Measurements from ENCODE around the gene KRTAP6-3. TPM values are rescaled to one million over a fixed set of nuclear protein-coding genes. Genes with fewer than 3 reads are reported as not detected.

Gene KRTAP6-3, protein sequence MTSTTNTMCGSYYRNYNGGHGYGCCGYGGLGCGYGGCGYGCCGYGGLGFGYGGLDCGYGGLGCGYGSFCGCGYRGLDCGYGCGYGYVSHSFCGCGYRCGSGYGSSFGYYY
- polyA plus RNA-seq (ENCODE audit: insufficient read length in 12 of 12): not detected
- long read RNA-seq, donor 1: 0 reads
- long read RNA-seq, donor 2: 0 reads
- long read RNA-seq, donor 3: 0 reads
- long read RNA-seq, donor 4: 0 reads
- long read RNA-seq, donor 5: 0 reads
- long read RNA-seq, donor 6: 0 reads
- long read RNA-seq, donor 7: 0 reads
- long read RNA-seq, donor 8: 0 reads
- long read RNA-seq, donor 9: 0 reads
- long read RNA-seq, donor 10: 0 reads
- long read RNA-seq, donor 11: 0 reads

- no peak for DNase-seq
Observed at GRCh38 chr21:30592140-30592539, at the start of gene KRTAP6-3. Gene KRTAP6-3 (plus strand): TSS chr21:30592440. CDS start chr21:30592446, 6 bp downstream.

DNA sequence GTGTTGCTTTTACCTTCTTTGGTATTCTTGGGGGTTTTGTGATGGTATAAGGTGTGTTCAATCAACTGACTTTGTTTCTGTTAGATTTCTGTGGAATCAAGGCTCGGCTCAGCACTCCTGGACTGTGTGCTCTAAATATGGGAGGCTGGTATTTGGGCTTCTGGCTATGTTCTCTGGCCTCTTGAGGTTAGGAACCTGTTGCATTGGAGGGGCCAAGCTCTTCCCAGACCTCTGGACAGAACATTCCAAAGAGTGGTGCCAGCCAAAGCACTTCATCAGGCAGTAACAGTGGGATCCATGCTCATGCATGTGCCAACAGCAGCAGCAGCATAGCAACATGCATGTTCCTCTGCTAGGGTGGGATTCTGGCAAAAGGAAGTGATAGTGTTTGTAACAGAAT lies 39.5 kb upstream of the KRTAP6-3 start:
- DNase-seq: no peak

- no peak for DNase-seq
Observed at GRCh38 chr21:30555095-30555494, 37.1 kb upstream of the KRTAP6-3 start.

DNA sequence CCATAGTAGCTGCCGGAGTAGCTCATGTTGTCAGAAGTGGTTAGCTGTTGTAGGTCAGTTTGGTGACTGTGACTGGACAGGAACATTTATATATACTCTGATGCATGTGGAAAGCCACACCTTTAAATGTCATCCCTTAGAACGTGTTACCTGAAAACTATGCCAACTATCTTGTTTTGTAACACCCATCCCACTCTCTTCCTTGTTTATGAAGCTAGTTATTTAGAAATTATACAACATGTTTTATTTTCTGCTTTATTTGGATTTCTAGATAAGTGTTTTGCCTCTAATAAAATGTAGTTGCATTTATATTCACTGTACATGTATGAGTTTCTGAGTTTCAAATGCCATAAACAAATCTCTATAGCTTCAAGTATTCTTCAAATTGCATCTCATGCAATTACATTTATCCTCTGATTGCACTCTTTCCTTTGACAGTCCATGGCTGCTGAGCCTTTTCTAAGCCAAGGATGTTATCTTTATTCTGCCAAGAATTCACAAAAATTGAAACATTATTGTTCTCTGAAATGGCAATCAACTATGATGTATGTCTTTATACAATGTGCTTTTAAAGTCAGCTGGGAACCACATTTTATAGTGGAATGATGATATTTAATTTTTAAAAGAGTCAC lies 30.9 kb upstream of the KRTAP6-3 start, which contains the start of gene KRTAP19-7:
Gene KRTAP19-7 (minus strand): TSS at position 51 of the 632 bp plus-strand sequence. CDS start 25 bp downstream, at position 26.
- DNase-seq: no peak

DNA sequence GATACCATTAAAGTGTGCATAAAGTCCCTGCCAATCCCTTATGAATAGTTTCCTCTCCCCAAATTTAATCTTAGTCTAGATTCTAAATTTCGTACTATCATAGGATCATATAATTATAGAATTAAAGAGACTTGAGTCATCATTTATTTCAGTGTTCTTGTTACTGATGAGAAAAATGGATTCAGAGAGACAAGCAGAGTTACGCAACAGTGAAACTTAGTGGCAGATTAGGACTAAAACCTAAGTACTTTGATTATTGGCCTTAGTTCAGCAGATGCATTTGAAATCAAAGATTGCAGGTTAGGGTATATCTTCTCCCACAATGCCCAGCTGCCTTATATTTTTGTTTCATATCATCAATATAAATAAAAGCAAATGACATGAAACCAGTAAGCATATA lies 30.3 kb upstream of the KRTAP6-3 start:
- DNase-seq: no peak

DNA sequence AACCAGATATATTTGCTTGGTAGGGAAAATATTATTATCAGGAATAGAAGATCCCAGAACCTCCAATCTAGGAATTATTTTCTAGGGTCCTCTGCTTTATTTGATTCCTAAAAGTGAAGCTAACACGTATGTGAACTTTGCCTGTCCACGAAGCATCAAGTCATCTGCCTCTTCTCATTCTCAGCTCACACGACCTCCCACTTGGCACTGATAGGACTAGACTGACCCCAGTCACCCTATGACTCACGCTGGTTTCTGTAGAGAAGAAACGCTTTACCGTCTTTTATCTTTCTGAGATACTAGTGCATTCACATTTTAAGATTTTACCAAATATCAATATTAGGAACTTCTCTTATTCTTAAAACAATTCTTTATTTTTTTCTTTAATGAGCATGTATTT lies 29.2 kb upstream of the KRTAP6-3 start:
- DNase-seq: no peak

DNA sequence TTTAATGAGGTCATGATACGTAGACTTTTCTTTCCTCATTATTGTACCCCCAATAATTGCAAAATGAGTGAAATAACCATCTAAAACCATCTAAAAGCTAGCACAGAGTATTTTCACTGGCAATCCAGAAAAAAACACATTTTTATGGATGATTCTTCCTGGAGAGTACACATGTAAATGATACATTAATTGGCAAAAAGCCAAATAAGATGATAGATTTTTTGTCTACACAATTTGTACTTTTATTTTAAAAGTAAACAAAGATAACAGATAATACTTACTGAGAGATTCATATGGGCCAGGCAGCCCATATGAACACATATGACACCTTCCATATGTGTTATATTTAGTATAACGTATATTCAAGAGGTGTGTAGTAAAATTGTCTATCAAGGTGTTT lies 28.6 kb upstream of the KRTAP6-3 start:
- DNase-seq: no peak

DNA sequence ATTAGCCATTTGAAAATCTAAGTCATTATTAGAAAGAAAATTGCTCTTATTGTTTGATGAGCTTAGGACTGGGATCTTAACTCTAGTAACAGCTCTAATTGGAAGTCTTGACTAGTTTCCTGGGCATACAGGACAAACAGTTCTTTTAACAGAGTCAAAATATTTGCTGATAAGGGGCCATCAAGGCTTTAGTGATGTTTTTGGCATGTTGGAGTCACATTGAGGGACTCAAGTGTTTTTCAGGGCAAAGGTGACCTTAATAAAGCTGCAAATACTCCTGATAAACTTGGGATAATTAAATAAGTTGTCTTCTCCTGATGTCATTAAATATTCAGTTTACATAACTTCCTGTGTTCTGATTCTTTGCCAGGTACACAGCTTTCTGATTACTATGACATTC lies 24.6 kb upstream of the KRTAP6-3 start:
- DNase-seq: no peak

DNA sequence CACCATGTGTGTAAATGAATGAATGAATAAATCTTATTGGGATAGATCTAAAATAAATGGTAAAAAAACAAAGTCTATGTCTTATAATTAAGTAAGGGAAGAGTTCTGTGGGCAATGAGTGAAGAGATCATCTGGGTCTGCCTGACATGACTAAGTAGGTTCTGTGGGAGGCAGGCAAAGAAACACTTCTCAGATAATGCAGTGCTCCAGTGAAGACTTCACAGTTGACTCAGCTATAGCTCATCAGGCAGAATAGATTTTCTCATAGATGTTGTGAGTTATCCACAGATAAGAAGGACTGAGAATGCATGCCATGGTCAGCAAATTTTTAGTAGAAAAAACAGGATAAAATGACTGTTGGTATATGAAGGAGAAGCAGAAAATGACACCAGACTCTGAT lies 14.5 kb upstream of the KRTAP6-3 start:
- DNase-seq: no peak

GRCh38 chr21:30579346-30579745 lies 12.9 kb upstream of the KRTAP6-3 start:
- peak; percentile 43 for DNase-seq

DNA sequence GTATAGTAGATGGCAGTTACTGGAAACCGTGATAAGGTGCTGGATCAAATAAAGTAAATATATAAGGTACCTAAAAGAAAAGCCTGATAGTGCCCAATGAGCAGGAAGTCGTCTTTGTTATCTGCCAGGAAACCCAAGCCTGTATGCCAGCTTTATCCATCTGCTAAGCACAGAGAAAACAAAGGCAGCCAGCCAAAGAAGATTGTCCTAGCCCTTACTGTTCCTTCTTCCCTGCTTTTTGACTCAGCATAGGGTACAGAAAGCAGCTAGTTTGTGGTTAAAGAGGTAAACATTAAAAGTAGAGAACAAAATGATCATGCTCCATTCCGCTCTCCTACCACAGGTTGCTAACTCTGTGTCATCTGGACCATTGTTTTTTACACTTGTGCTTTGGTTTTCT lies 12.1 kb upstream of the KRTAP6-3 start:
- DNase-seq: no peak

DNA sequence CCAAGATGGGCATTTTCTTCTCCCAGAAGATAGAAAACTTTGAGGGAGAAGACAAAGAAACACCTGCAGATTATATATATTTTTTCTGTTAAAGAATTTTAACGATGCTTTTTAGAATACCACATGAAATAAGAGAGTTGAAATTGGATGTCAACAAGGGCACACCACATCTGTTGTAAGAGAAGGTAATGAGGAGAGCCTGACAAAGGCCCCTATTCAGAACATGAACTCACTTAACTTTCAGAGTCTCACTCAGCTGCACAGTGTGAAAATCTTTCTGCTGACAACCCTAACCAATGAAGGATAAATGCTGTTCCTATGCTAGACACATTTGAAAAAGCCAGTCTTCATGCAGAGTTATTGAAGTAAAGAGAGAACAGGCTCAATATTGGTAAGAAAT lies 9.4 kb upstream of the KRTAP6-3 start:
- no peak for DNase-seq

DNA sequence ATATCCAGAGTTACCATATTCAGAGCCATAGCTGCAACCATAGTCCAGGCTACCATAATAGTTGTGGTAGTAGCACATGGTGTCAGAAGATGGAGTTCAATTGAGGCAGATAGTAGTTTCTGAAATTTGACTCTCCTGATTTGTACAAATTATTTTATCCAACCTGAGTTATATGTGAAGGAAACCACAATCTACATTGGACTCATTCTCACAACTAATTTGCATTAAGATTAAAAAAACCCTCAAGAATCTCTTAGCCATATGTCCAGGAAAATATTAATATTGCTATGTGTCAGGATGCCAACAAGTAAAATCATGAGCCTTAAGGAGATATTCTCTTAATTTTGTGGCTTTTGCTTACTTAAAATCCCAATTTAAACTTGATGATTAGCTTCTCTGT lies 1.9 kb upstream of the KRTAP6-3 start, which contains the start of gene KRTAP22-2:
Gene KRTAP22-2 (minus strand): TSS at position 101 of the 400 bp plus-strand sequence.
- DNase-seq: no peak

GRCh38 chr21:30598802-30599201 lies 6.6 kb downstream of the KRTAP6-3 start, which contains the start of gene KRTAP6-2:
Gene KRTAP6-2 (minus strand): TSS chr21:30598902. CDS start chr21:30598874, 28 bp downstream.
- no peak for DNase-seq

- no peak for DNase-seq
Observed at GRCh38 chr21:30600787-30601186, 8.5 kb downstream of the KRTAP6-3 start, which contains the start of gene KRTAP22-1. Gene KRTAP22-1 (plus strand): TSS chr21:30601087.

DNA sequence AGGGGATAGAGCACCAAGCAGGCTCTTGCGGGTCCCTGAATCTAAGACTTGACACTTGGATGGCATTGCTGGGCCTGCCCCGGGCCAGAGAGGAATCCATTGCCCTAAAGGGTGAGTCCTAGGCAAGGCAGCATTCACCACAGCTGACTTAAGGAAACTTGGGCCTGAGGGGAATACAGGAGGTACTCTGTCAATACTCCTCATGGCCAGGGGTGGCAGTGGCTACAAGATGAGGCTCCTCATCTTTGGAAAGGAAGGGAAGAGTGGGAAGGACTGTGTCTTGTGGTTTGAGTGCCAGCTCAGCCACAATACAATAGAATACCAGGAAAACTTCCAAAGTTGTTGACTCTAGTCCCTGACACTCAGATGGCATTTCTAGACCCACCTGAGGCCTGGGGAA lies 13.7 kb downstream of the KRTAP6-3 start:
- DNase-seq: no peak

- no peak for DNase-seq
Observed at GRCh38 chr21:30612132-30612531, 19.9 kb downstream of the KRTAP6-3 start.

- no peak for DNase-seq
Observed at GRCh38 chr21:30613836-30614235, 21.6 kb downstream of the KRTAP6-3 start, which contains the start of gene KRTAP6-1. Gene KRTAP6-1 (minus strand): TSS chr21:30613930. CDS start chr21:30613904, 26 bp downstream.

DNA sequence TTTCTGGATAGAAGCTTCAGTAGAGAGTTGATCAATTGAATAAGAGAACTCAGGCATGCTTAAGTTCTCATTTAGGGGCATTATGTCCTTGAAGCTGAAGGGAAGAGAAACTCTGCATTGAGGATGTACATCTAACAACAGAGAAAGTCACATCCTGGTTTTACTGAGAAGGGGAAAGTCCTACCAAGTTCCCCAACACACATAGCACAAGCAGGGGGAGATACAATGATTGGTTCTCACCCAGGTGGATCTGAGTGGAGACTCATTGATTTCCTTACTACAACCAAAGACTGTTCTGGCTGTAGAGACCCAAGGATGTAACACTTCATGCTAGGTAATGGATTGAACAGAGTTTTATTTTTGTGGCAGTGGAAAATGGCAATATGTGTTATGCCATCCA lies 23.0 kb downstream of the KRTAP6-3 start:
- DNase-seq: no peak

GRCh38 chr21:30616125-30616524 lies 23.9 kb downstream of the KRTAP6-3 start, which contains the start of gene KRTAP20-1:
Gene KRTAP20-1 (plus strand): TSS chr21:30616425. CDS start chr21:30616455, 30 bp downstream.
- DNase-seq: no peak

DNA sequence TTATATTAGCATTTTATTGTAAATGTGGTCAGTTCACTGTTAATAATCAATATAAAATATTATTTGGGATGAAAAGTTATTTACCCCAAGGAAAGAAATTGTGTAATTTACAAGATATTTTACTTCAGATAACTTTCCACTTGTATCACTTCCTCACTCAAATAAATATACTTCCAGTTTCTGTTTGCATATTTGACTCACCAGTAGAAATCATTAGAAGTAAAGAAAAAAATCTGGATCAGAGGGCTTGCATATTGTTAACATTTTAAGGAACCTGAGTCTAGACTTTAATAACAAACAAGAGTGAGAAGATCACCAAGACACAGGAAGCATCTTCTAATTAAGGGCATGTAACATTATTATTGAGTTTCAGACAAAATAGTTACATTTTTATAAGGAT lies 27.8 kb downstream of the KRTAP6-3 start:
- no peak for DNase-seq

DNA sequence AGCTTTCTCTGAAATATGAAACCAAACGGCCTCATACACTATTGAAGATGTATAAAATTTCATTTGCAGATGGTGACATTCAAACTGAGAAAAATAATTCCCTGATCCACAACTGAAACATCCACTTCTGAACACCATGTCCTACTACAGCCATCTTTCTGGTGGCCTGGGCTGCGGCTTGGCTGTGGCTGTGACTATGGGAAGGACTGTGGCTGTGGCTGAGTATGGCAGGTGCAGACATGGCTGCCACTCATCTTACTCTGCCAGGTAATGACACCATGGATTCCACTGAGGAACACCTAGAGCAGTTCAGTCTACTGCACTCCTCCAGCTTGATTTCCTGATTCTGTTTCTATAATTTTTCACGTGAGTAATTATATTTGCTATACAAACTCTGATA lies 28.3 kb downstream of the KRTAP6-3 start, which contains the start of gene KRTAP20-4:
Gene KRTAP20-4 (plus strand): TSS at position 106 of the 400 bp plus-strand sequence.
- no peak for DNase-seq

GRCh38 chr21:30623362-30623761 lies 31.1 kb downstream of the KRTAP6-3 start:
- DNase-seq: no peak
